MM.1S (cell line): ENCODE measurements around the gene RYR2.

Experiments
- CTCF ChIP-seq: fragments of 300-600 bp; sonication (generic); IDR thresholded peaks from 2 replicates; pipeline ENCODE4 v1.5.1; 2016; ENCODE audit warnings: antibody characterized with exemption, low read length, mixed read lengths
- EZH2 ChIP-seq: fragments of 300-600 bp; sonication (generic); optimal IDR thresholded peaks from 2 replicates; pipeline ENCODE3; 2017; ENCODE audit warnings: low read depth, mild to moderate bottlenecking, antibody characterized with exemption, low read length, mixed read lengths
- EZH2phosphoT487 ChIP-seq: fragments of 300-600 bp; sonication (generic); IDR thresholded peaks from 2 replicates; pipeline ENCODE4 v1.6.1; 2018; ENCODE audit warnings: antibody characterized with exemption, low read length

- TF ChIP-seq CTCF (no peak), EZH2 (no peak), EZH2phosphoT487 (no peak)
Measured at GRCh38 chr1:237681210-237681609, 639.2 kb downstream of the RYR2 start.
